ENCODE results near the gene ACY1.
"Not testable (repeated sequence)": the region's sequence is repeated elsewhere in the genome, so short reads cannot be mapped to it uniquely, and the experiment has no call there.

The ACY1 gene

GRCh38 chr3:52025453-52025852, 42.1 kb downstream of the ACY1 start:
- no peak for DNase-seq (ENCODE audit: low read depth)

- no peak for DNase-seq (ENCODE audit: low read depth)
Observed at GRCh38 chr3:52026041-52026440, 42.7 kb downstream of the ACY1 start.

GRCh38 chr3:52028572-52028971, 45.2 kb downstream of the ACY1 start:
- no peak for DNase-seq (ENCODE audit: low read depth)

GRCh38 chr3:52029053-52029452, 45.7 kb downstream of the ACY1 start:
- DNase-seq (ENCODE audit: low read depth) = no peak

GRCh38 chr3:52029535-52029934, 46.2 kb downstream of the ACY1 start:
- DNase-seq (ENCODE audit: low read depth) = no peak

- no peak for DNase-seq (ENCODE audit: low read depth)
Observed at GRCh38 chr3:52030714-52031310, 47.5 kb downstream of the ACY1 start.

- DNase-seq (ENCODE audit: low read depth) = no peak
Observed at GRCh38 chr3:52031896-52032295, 48.6 kb downstream of the ACY1 start.

GRCh38 chr3:52032702-52033408, 49.5 kb downstream of the ACY1 start:
- DNase-seq (ENCODE audit: low read depth) = no peak

- DNase-seq (ENCODE audit: low read depth) = not testable (repeated sequence)
Observed at GRCh38 chr3:52033748-52034147, 50.4 kb downstream of the ACY1 start.

- no peak for DNase-seq (ENCODE audit: low read depth)
Observed at GRCh38 chr3:52034212-52034611, 50.9 kb downstream of the ACY1 start.

GRCh38 chr3:52034651-52035050, 51.3 kb downstream of the ACY1 start:
- no peak for DNase-seq (ENCODE audit: low read depth)

- no peak for DNase-seq (ENCODE audit: low read depth)
Observed at GRCh38 chr3:52036222-52036694, 52.9 kb downstream of the ACY1 start.

- no peak for DNase-seq (ENCODE audit: low read depth)
Observed at GRCh38 chr3:52036829-52037228, 53.5 kb downstream of the ACY1 start.

- DNase-seq (ENCODE audit: low read depth) = no peak
Observed at GRCh38 chr3:52037291-52037690, 54.0 kb downstream of the ACY1 start.

- DNase-seq (ENCODE audit: low read depth) = no peak
Observed at GRCh38 chr3:52038227-52038626, 54.9 kb downstream of the ACY1 start.
